Trophoblast cell (in vitro differentiated cells and primary cell): Measurements from ENCODE around the gene PPP1R12C.
A peak's percentile ranks its signal among the peaks of the same experiment; 100 is the strongest.

Experiments
- DNase-seq, 2 donors: peaks; one replicate each; pipeline ENCODE4 v3.0.0-alpha.2; 2016
- H2AFZ ChIP-seq: 2 replicates; pipeline ENCODE4 v1.6.1; 2013; ENCODE audit warnings: low read length, moderate library complexity, mild to moderate bottlenecking; ENCODE audit not compliant: insufficient read depth, poor library complexity
- H2AK5ac ChIP-seq: 2 replicates; pipeline ENCODE4 v1.6.1; 2013; ENCODE audit warnings: mild to moderate bottlenecking, low read length
- H2BK120ac ChIP-seq: 2 replicates; pipeline ENCODE4 v1.6.1; 2013; ENCODE audit warnings: low read length, mild to moderate bottlenecking, moderate library complexity; ENCODE audit not compliant: insufficient read depth, poor library complexity
- H2BK12ac ChIP-seq: 2 replicates; pipeline ENCODE4 v1.6.1; 2013; ENCODE audit warnings: mild to moderate bottlenecking, low read length, moderate library complexity
- H2BK5ac ChIP-seq: 2 replicates; pipeline ENCODE4 v1.6.1; 2013; ENCODE audit warnings: low read length, low read depth, moderate library complexity, mild to moderate bottlenecking; ENCODE audit not compliant: poor library complexity
- H3K14ac ChIP-seq: 2 replicates; pipeline ENCODE4 v1.6.1; 2013; ENCODE audit warnings: mild to moderate bottlenecking, low read length
- H3K18ac ChIP-seq: 2 replicates; pipeline ENCODE4 v1.6.1; 2013; ENCODE audit warnings: mild to moderate bottlenecking, low read length
- H3K23ac ChIP-seq: 2 replicates; pipeline ENCODE4 v1.6.1; 2013; ENCODE audit warnings: low read length
- H3K27ac ChIP-seq: 2 replicates; pipeline ENCODE4 v1.5.1; 2013; ENCODE audit warnings: low read depth, mild to moderate bottlenecking, inconsistent platforms, low read length, moderate library complexity
- H3K27me3 ChIP-seq: 2 replicates; pipeline ENCODE4 v1.6.1; 2013; ENCODE audit warnings: inconsistent platforms, mild to moderate bottlenecking, low read length, moderate library complexity; ENCODE audit not compliant: insufficient read depth
- H3K36me3 ChIP-seq, 2 experiments: 1 replicate in 1 of 2; 2 replicates in 1 of 2; pipeline ENCODE4 v1.6.1; 2013; ENCODE audit warnings: low read length in 2 of 2, mild to moderate bottlenecking in 2 of 2, moderate library complexity in 1 of 2; ENCODE audit not compliant: insufficient read depth in 2 of 2, control insufficient read depth in 1 of 2
- H3K4ac ChIP-seq: 2 replicates; pipeline ENCODE4 v1.6.1; 2013; ENCODE audit warnings: low read depth, mild to moderate bottlenecking, low read length, moderate library complexity
- H3K4me1 ChIP-seq, 2 experiments: 1 replicate in 1 of 2; 2 replicates in 1 of 2; pipeline ENCODE4 v1.6.1; 2013; ENCODE audit warnings: low read length in 2 of 2, mild to moderate bottlenecking in 2 of 2, moderate library complexity in 1 of 2; ENCODE audit not compliant: insufficient read depth in 2 of 2, control insufficient read depth in 1 of 2
- H3K4me2 ChIP-seq: 2 replicates; pipeline ENCODE4 v1.6.1; 2013; ENCODE audit warnings: inconsistent platforms, mild to moderate bottlenecking, low read length, moderate library complexity
- H3K4me3 ChIP-seq: 2 replicates; pipeline ENCODE4 v1.5.1; 2013; ENCODE audit warnings: mild to moderate bottlenecking, low read depth, low read length, inconsistent platforms
- H3K79me1 ChIP-seq: one replicate; pipeline ENCODE4 v1.6.1; 2013; ENCODE audit warnings: low read length
- H3K79me2 ChIP-seq: 2 replicates; pipeline ENCODE4 v1.6.1; 2013; ENCODE audit warnings: low read length, mild to moderate bottlenecking; ENCODE audit not compliant: control insufficient read depth, insufficient read depth, poor library complexity
- H3K9ac ChIP-seq: 2 replicates; pipeline ENCODE4 v1.6.1; 2013; ENCODE audit warnings: mild to moderate bottlenecking, low read length
- H3K9me3 ChIP-seq: 2 replicates; pipeline ENCODE4 v1.6.1; 2013; ENCODE audit warnings: low read depth, mild to moderate bottlenecking, control low read depth, inconsistent platforms, low read length; ENCODE audit not compliant: insufficient read depth
- H4K12ac ChIP-seq: 2 replicates; pipeline ENCODE4 v1.6.1; 2013; ENCODE audit warnings: low read depth, mild to moderate bottlenecking, low read length, moderate library complexity
- H4K8ac ChIP-seq: 2 replicates; pipeline ENCODE4 v1.6.1; 2013; ENCODE audit warnings: low read depth, mild to moderate bottlenecking, low read length, moderate library complexity
- H4K91ac ChIP-seq: one replicate; pipeline ENCODE4 v1.6.1; 2013; ENCODE audit warnings: low read depth, mild to moderate bottlenecking, low read length, moderate library complexity
- WGBS: extraction: QIAGEN DNeasy Blood & Tissue Kit; methylation state at CpG from one replicate; pipeline ENCODE4 v1.1.7; 2013; ENCODE audit warnings: missing lambda C conversion rate; ENCODE audit not compliant: insufficient read length, insufficient coverage; ENCODE audit errors: extremely low coverage; 5-methylcytosine and 5-hydroxymethylcytosine counted together

PPP1R12C gene

GRCh38 chr19:55089342-55089944 lies 28.0 kb downstream of the PPP1R12C start:
- H3K9ac ChIP-seq = no peak overlapping the region
- peaks cover 50 to 56% of the 10 kb centered on the region in 2 experiments for H3K36me3 ChIP-seq
- no peak for DNase-seq
- H2AK5ac ChIP-seq = no peak overlapping the region
- no peak overlapping the region for H2BK5ac ChIP-seq
- H3K27ac ChIP-seq = no peak overlapping the region
- no CpG with 5 or more reads among the region's 3 CpGs for WGBS
- H3K18ac ChIP-seq = no peak overlapping the region
- no peak overlapping the region for H2BK12ac ChIP-seq
- no peak overlapping the region for H2AFZ ChIP-seq
- H3K4me3 ChIP-seq = no peak overlapping the region
- H3K79me2 ChIP-seq = no peaks in the 10 kb centered on the region
- H3K14ac ChIP-seq = no peak overlapping the region
- no peak overlapping the region for H4K8ac ChIP-seq
- H3K23ac ChIP-seq = no peak overlapping the region
- no peak overlapping the region for H4K12ac ChIP-seq
- no peaks in the 10 kb centered on the region for H3K9me3 ChIP-seq
- no peak overlapping the region for H4K91ac ChIP-seq
- no peaks in the 10 kb centered on the region for H3K79me1 ChIP-seq
- no peak overlapping the region for H3K4me2 ChIP-seq
- no peak overlapping the region for H3K4ac ChIP-seq
- H3K4me1 ChIP-seq = peaks cover 8 to 10% of the 10 kb centered on the region in 2 experiments
- no peaks in the 10 kb centered on the region for H3K27me3 ChIP-seq
- H2BK120ac ChIP-seq = no peak overlapping the region

DNA sequence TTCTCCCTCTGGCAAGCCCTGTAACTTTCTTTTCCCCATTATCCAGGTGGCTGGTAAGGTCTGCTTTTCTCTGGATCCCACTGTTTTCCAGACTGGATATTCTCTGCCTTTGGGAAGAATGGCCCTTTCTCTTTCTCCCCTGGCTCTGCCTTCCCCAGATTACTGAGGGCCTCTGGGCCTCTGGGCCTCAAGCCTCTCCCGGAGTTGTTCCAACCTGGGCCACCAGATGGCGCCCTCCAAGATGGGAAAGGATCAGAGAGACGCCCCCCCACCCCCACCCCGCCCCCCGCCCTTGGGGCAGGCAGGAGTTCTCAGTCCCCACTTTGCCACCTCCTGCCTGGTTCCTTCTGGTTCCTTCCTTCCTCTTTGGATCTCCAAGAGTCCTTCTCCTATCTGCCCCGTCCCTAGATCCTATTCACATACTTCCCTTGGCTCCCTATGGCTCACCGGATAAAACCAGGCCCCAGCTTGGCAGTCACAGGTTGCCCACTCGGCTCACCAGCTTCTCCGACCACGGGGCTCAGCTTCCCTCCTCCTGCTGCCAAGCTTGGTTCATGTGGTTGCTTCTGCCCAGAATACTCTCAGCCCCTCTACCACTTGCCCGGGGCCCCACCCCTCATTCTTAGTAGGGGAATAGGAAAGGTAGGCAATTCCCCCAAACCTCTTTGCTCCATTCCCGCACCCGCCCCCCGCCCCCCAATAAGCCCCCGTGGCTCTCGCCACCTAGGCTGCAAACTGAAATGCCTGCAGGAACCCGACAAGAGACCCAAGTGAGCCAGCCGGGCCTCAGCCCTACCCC lies 28.7 kb downstream of the PPP1R12C start:
- no peak overlapping the region for H2AK5ac ChIP-seq
- no peak overlapping the region for H4K12ac ChIP-seq
- no peaks in the 10 kb centered on the region for H3K27me3 ChIP-seq
- no peak overlapping the region for H2BK12ac ChIP-seq
- no peak overlapping the region for H3K14ac ChIP-seq
- H3K4ac ChIP-seq = no peak overlapping the region
- DNase-seq = peak; percentile 57 to 87
- H3K79me2 ChIP-seq = no peaks in the 10 kb centered on the region
- no peak overlapping the region for H4K8ac ChIP-seq
- H3K36me3 ChIP-seq = peaks cover 47 to 59% of the 10 kb centered on the region in 2 experiments
- no peak overlapping the region for H2AFZ ChIP-seq
- WGBS = no CpG with 5 or more reads among the region's 18 CpGs
- no peak overlapping the region for H3K4me3 ChIP-seq
- no peak overlapping the region for H2BK120ac ChIP-seq
- no peaks in the 10 kb centered on the region for H3K9me3 ChIP-seq
- H2BK5ac ChIP-seq = no peak overlapping the region
- H3K4me2 ChIP-seq = no peak overlapping the region
- H3K18ac ChIP-seq = no peak overlapping the region
- H3K79me1 ChIP-seq = no peaks in the 10 kb centered on the region
- H3K9ac ChIP-seq = no peak overlapping the region
- H3K23ac ChIP-seq = no peak overlapping the region
- no peak overlapping the region for H3K27ac ChIP-seq
- H4K91ac ChIP-seq = no peak overlapping the region
- peaks cover 8 to 10% of the 10 kb centered on the region in 2 experiments for H3K4me1 ChIP-seq

GRCh38 chr19:55088021-55088451 lies 29.4 kb downstream of the PPP1R12C start:
- Histone ChIP-seq H4K8ac (no peak overlapping the region), H2AFZ (no peak overlapping the region), H3K79me1 (no peaks in the 10 kb centered on the region), H3K4ac (no peak overlapping the region), H3K27me3 (no peaks in the 10 kb centered on the region), H3K4me2 (no peak overlapping the region), H3K4me3 (no peak overlapping the region), H4K12ac (no peak overlapping the region), H3K18ac (no peak overlapping the region), H2BK12ac (no peak overlapping the region), H3K36me3 (peaks cover 47 to 64% of the 10 kb centered on the region in 2 experiments), H3K9me3 (no peaks in the 10 kb centered on the region), H2BK120ac (no peak overlapping the region), H3K27ac (no peak overlapping the region), H3K4me1 (peaks cover 8 to 10% of the 10 kb centered on the region in 2 experiments), H4K91ac (no peak overlapping the region), H3K23ac (no peak overlapping the region), H2BK5ac (no peak overlapping the region), H3K14ac (no peak overlapping the region), H2AK5ac (no peak overlapping the region), H3K79me2 (no peaks in the 10 kb centered on the region), H3K9ac (no peak overlapping the region)
- no peak for DNase-seq
- WGBS = no CpG with 5 or more reads among the region's 12 CpGs

DNA sequence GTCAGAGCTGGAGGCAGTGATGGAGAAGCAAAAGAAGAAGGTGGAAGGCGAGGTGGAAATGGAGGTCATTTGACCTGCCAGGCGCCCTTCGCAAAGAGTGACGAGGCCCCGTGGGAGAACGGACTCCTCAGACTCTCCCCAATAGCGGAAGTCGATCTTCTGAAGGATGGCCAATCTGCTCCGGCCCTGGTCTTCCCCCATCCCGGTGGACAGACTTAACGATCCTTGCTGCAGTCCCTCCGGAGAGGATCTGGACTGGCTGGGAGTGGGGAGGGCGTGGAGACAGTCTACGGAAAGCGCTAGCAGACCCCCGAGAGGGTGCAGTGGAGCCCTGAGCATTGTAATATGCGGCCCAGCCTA lies 29.9 kb downstream of the PPP1R12C start:
- H4K12ac ChIP-seq = no peak overlapping the region
- no peaks in the 10 kb centered on the region for H3K79me2 ChIP-seq
- peak overlapping the region; percentile 76 for H3K4me2 ChIP-seq
- H3K23ac ChIP-seq = no peak overlapping the region
- WGBS = no CpG with 5 or more reads among the region's 17 CpGs
- H3K27me3 ChIP-seq = no peaks in the 10 kb centered on the region
- peaks cover 44 to 64% of the 10 kb centered on the region in 2 experiments for H3K36me3 ChIP-seq
- no peak overlapping the region for H3K18ac ChIP-seq
- no peak overlapping the region for H2AFZ ChIP-seq
- no peak overlapping the region for H4K8ac ChIP-seq
- no peaks in the 10 kb centered on the region for H3K9me3 ChIP-seq
- H4K91ac ChIP-seq = peak overlapping the region; percentile 23
- no peak overlapping the region for H2BK5ac ChIP-seq
- H2BK120ac ChIP-seq = no peak overlapping the region
- H3K27ac ChIP-seq = no peak overlapping the region
- H2BK12ac ChIP-seq = no peak overlapping the region
- no peak overlapping the region for H3K4ac ChIP-seq
- H3K79me1 ChIP-seq = no peaks in the 10 kb centered on the region
- H3K4me1 ChIP-seq = peaks cover 8 to 10% of the 10 kb centered on the region in 2 experiments
- peak overlapping the region; percentile 56 for H3K4me3 ChIP-seq
- DNase-seq = no peak
- no peak overlapping the region for H3K14ac ChIP-seq
- H2AK5ac ChIP-seq = no peak overlapping the region
- H3K9ac ChIP-seq = no peak overlapping the region
